WTC11 (cell line): Measurements from ENCODE around the gene IFNAR1.

ENCODE experiments used
- CREB1 ChIP-seq: sonication (generic); formaldehyde crosslinking; IDR thresholded peaks from 2 replicates; pipeline ENCODE4 v1.8.0; 2023; ENCODE audit warnings: mild to moderate bottlenecking, missing genetic modification reagents
- CTCF ChIP-seq: fragments of 200-600 bp; IDR thresholded peaks from 2 replicates; pipeline ENCODE4 v1.8.0; 2022; ENCODE audit warnings: antibody characterized with exemption
- ERG ChIP-seq: fragments of 250-450 bp; sonication (Bioruptor Pico); IDR thresholded peaks from 2 replicates; pipeline ENCODE4 v1.8.0; 2021; ENCODE audit warnings: mild to moderate bottlenecking
- FOXK1 ChIP-seq: sonication (generic); formaldehyde crosslinking; IDR thresholded peaks from 2 replicates; pipeline ENCODE4 v1.8.0; 2022; ENCODE audit warnings: mild to moderate bottlenecking, moderate library complexity, missing genetic modification reagents
- GABPB1 ChIP-seq: sonication (generic); formaldehyde crosslinking; IDR thresholded peaks from 2 replicates; pipeline ENCODE4 v1.8.1; 2023; ENCODE audit warnings: mild to moderate bottlenecking, missing genetic modification reagents
- MAX ChIP-seq: sonication (generic); formaldehyde crosslinking; IDR thresholded peaks from 2 replicates; pipeline ENCODE4 v1.8.0; 2022; ENCODE audit warnings: mild to moderate bottlenecking, missing genetic modification reagents
- MLX ChIP-seq: sonication (generic); formaldehyde crosslinking; IDR thresholded peaks from 2 replicates; pipeline ENCODE4 v1.8.1; 2023; ENCODE audit warnings: mild to moderate bottlenecking, missing genetic modification reagents, moderate library complexity
- NFYB ChIP-seq: sonication (generic); formaldehyde crosslinking; conservative IDR thresholded peaks from 2 replicates; pipeline ENCODE4 v1.8.0; 2022; ENCODE audit warnings: low read depth, missing genetic modification reagents
- SMAD3 ChIP-seq: sonication (generic); formaldehyde crosslinking; IDR thresholded peaks from 2 replicates; pipeline ENCODE4 v1.8.0; 2022; ENCODE audit warnings: missing genetic modification reagents, mild to moderate bottlenecking, borderline replicate concordance
- SP1 ChIP-seq: sonication (generic); formaldehyde crosslinking; conservative IDR thresholded peaks from 2 replicates; pipeline ENCODE4 v1.8.1; 2022; ENCODE audit warnings: missing genetic modification reagents
- USF2 ChIP-seq: sonication (generic); formaldehyde crosslinking; IDR thresholded peaks from 2 replicates; pipeline ENCODE4 v1.8.1; 2023; ENCODE audit warnings: mild to moderate bottlenecking, missing genetic modification reagents, moderate library complexity
- ZNF671 ChIP-seq: fragments of 250-450 bp; sonication (Bioruptor Pico); IDR thresholded peaks from 2 replicates; pipeline ENCODE4 v1.8.0; 2021; ENCODE audit warnings: mild to moderate bottlenecking

- TF ChIP-seq CTCF (no peak), SP1 (CRISPR knock-in tag) (no peak), MAX (CRISPR knock-in tag) (no peak), SMAD3 (no peak), ZNF671 (no peak), FOXK1 (CRISPR knock-in tag) (no peak), NFYB (CRISPR knock-in tag) (no peak), ERG (no peak), MLX (CRISPR knock-in tag) (no peak), CREB1 (CRISPR knock-in tag) (no peak), GABPB1 (no peak), USF2 (CRISPR knock-in tag) (no peak)
Measured at GRCh38 chr21:33388188-33388587, 63.4 kb downstream of the IFNAR1 start.
